ENCODE results near the gene SALL3. TPM values are rescaled to one million over a fixed set of nuclear protein-coding genes. Genes with fewer than 3 reads are reported as not detected.

SALL3 gene
- total RNA-seq, 2 donors from 2014 or later = 0.05 TPM; not detected in 1

GRCh38 chr18:78996741-78997490 lies 17.3 kb downstream of the SALL3 start:
- no peak overlapping the region for H3K4me3 ChIP-seq
- intact Hi-C loops (cut with DNase I) = no loop called here
- no peaks in the 10 kb centered on the region for H3K36me3 ChIP-seq
- H3K27me3 ChIP-seq = no peaks in the 10 kb centered on the region
- H3K9me3 ChIP-seq = no peaks in the 10 kb centered on the region
- H3K4me1 ChIP-seq = no peaks in the 10 kb centered on the region
- H3K9ac ChIP-seq (ENCODE audit: low read depth in 2 of 2, low read length in 2 of 2) = no peak overlapping the region
- DNase-seq = no peak
- H3K27ac ChIP-seq = no peak overlapping the region
- no peak for TF ChIP-seq CTCF (IDR thresholded peaks at IDR 0.05)

GRCh38 chr18:78998371-78999071 lies 18.9 kb downstream of the SALL3 start:
- no peak overlapping the region for H3K9ac ChIP-seq (ENCODE audit: low read depth in 2 of 2, low read length in 2 of 2)
- no peaks in the 10 kb centered on the region for H3K9me3 ChIP-seq
- no peak overlapping the region for H3K4me3 ChIP-seq
- no peak for DNase-seq
- H3K27me3 ChIP-seq = no peaks in the 10 kb centered on the region
- TF ChIP-seq CTCF (IDR thresholded peaks at IDR 0.05) = no peak
- H3K27ac ChIP-seq = no peak overlapping the region
- H3K36me3 ChIP-seq = no peaks in the 10 kb centered on the region
- H3K4me1 ChIP-seq = no peaks in the 10 kb centered on the region
- intact Hi-C loops (cut with DNase I) = no loop called here

GRCh38 chr18:78999939-79000338 lies 20.3 kb downstream of the SALL3 start:
- Histone ChIP-seq H3K9me3 (no peaks in the 10 kb centered on the region), H3K27me3 (no peaks in the 10 kb centered on the region), H3K9ac (ENCODE audit: low read depth in 2 of 2, low read length in 2 of 2) (no peak overlapping the region), H3K36me3 (no peaks in the 10 kb centered on the region), H3K4me1 (no peaks in the 10 kb centered on the region), H3K4me3 (no peak overlapping the region), H3K27ac (no peak overlapping the region)
- intact Hi-C loops (cut with DNase I) = no loop called here
- no peak for DNase-seq
- no peak for TF ChIP-seq CTCF (IDR thresholded peaks at IDR 0.05)

GRCh38 chr18:79000997-79001396 lies 21.4 kb downstream of the SALL3 start:
- H3K27ac ChIP-seq = no peak overlapping the region
- no peak overlapping the region for H3K9ac ChIP-seq (ENCODE audit: low read depth in 2 of 2, low read length in 2 of 2)
- TF ChIP-seq CTCF (IDR thresholded peaks at IDR 0.05) = no peak

GRCh38 chr18:79005653-79006052 lies 26.0 kb downstream of the SALL3 start:
- intact Hi-C loops (cut with DNase I) = no loop called here
- Histone ChIP-seq H3K4me3 (no peak overlapping the region), H3K9ac (ENCODE audit: low read depth in 2 of 2, low read length in 2 of 2) (no peak overlapping the region), H3K27me3 (no peaks in the 10 kb centered on the region), H3K9me3 (no peaks in the 10 kb centered on the region), H3K4me1 (no peaks in the 10 kb centered on the region), H3K27ac (no peak overlapping the region), H3K36me3 (no peaks in the 10 kb centered on the region)
- no peak for TF ChIP-seq CTCF (IDR thresholded peaks at IDR 0.05)
- no peak for DNase-seq

More at GRCh38 chr18:79000997-79001396, 21.4 kb downstream of the SALL3 start:
- intact Hi-C loops (cut with DNase I) = no loop called here
- H3K4me3 ChIP-seq = no peak overlapping the region
- no peaks in the 10 kb centered on the region for H3K36me3 ChIP-seq
- H3K4me1 ChIP-seq = no peaks in the 10 kb centered on the region
- H3K27me3 ChIP-seq = no peaks in the 10 kb centered on the region
- H3K9me3 ChIP-seq = no peaks in the 10 kb centered on the region
- DNase-seq = no peak
